HepG2 (cell line): ENCODE data around the gene KAZALD1. TPM values are rescaled to one million over a fixed set of nuclear protein-coding genes. Genes with fewer than 3 reads are reported as not detected.

ENCODE experiments used
- BRCA1 ChIP-seq: sonication (generic); formaldehyde crosslinking; IDR thresholded peaks from 2 replicates; pipeline ENCODE4 v1.4.0; 2020; ENCODE audit warnings: missing genetic modification reagents
- CC2D1A ChIP-seq: sonication (generic); formaldehyde crosslinking; IDR thresholded peaks from 2 replicates; pipeline ENCODE4 v1.8.1; 2023; ENCODE audit warnings: mild to moderate bottlenecking, missing genetic modification reagents
- FOXJ3 ChIP-seq: sonication (generic); formaldehyde crosslinking; IDR thresholded peaks from 2 replicates; pipeline ENCODE4 v1.4.0; 2020; ENCODE audit warnings: missing genetic modification reagents, mild to moderate bottlenecking, borderline replicate concordance
- FOXK1 ChIP-seq: sonication (generic); formaldehyde crosslinking; IDR thresholded peaks from 2 replicates; pipeline ENCODE4 v1.4.0; 2020; ENCODE audit warnings: low read depth, missing genetic modification reagents, borderline replicate concordance
- HNRNPUL1 ChIP-seq: fragments of 200-400 bp; formaldehyde crosslinking; IDR thresholded peaks from 2 replicates; pipeline ENCODE4 v1.6.1; 2017; ENCODE audit warnings: low read depth, mild to moderate bottlenecking, low read length, moderate library complexity
- HOMEZ ChIP-seq: IDR thresholded peaks from 2 replicates; pipeline ENCODE4 v1.6.1; 2016; ENCODE audit warnings: low read depth
- IRF2 ChIP-seq: IDR thresholded peaks from 2 replicates; pipeline ENCODE4 v1.6.1; 2018; ENCODE audit warnings: missing genetic modification reagents, missing compliant biosample characterization
- ISL2 ChIP-seq: sonication (generic); formaldehyde crosslinking; IDR thresholded peaks from 2 replicates; pipeline ENCODE4 v1.5.0; 2020; ENCODE audit warnings: missing genetic modification reagents
- KAT7 ChIP-seq: IDR thresholded peaks from 2 replicates; pipeline ENCODE4 v1.6.1; 2018; ENCODE audit warnings: borderline replicate concordance, missing compliant biosample characterization
- RFX5 ChIP-seq: IDR thresholded peaks from 2 replicates; pipeline ENCODE4 v1.6.1; 2011; ENCODE audit warnings: low read depth, low read length, improper control_type of control experiment
- RFXANK ChIP-seq: IDR thresholded peaks from 2 replicates; pipeline ENCODE4 v1.6.1; 2016
- TOPORS ChIP-seq: sonication (generic); formaldehyde crosslinking; IDR thresholded peaks from 2 replicates; pipeline ENCODE4 v1.8.0; 2023; ENCODE audit warnings: mild to moderate bottlenecking, missing genetic modification reagents
- U2AF1 ChIP-seq: fragments of 200-400 bp; formaldehyde crosslinking; optimal IDR thresholded peaks from 2 replicates; pipeline ENCODE3; 2017; ENCODE audit warnings: mild to moderate bottlenecking, low read depth, low read length
- YEATS2 ChIP-seq: sonication (generic); formaldehyde crosslinking; IDR thresholded peaks from 2 replicates; pipeline ENCODE4 v1.4.0; 2020; ENCODE audit warnings: missing genetic modification reagents, borderline replicate concordance
- ZMYM2 ChIP-seq: sonication (generic); formaldehyde crosslinking; IDR thresholded peaks from 2 replicates; pipeline ENCODE4 v1.8.0; 2022; ENCODE audit warnings: mild to moderate bottlenecking, missing genetic modification reagents
- ZNF557 ChIP-seq: sonication (generic); formaldehyde crosslinking; IDR thresholded peaks from 2 replicates; pipeline ENCODE4 v1.4.0; 2020; ENCODE audit warnings: missing genetic modification reagents
- ZNF569 ChIP-seq: sonication (generic); formaldehyde crosslinking; IDR thresholded peaks from 2 replicates; pipeline ENCODE4 v1.5.0; 2020; ENCODE audit warnings: mild to moderate bottlenecking, missing genetic modification reagents, moderate library complexity, borderline replicate concordance
- ZNF737 ChIP-seq: sonication (generic); formaldehyde crosslinking; IDR thresholded peaks from 2 replicates; pipeline ENCODE4 v1.5.0; 2020; ENCODE audit warnings: missing genetic modification reagents, mild to moderate bottlenecking, borderline replicate concordance
- ZNF781 ChIP-seq: sonication (generic); formaldehyde crosslinking; IDR thresholded peaks from 2 replicates; pipeline ENCODE4 v1.5.1; 2020; ENCODE audit warnings: borderline replicate concordance, mild to moderate bottlenecking, missing genetic modification reagents; ENCODE audit errors: not compliant biosample characterization
- ZNF83 ChIP-seq: sonication (generic); formaldehyde crosslinking; IDR thresholded peaks from 2 replicates; pipeline ENCODE4 v1.4.0; 2020; ENCODE audit warnings: missing genetic modification reagents, mild to moderate bottlenecking, borderline replicate concordance
- ZSCAN21 ChIP-seq: sonication (generic); formaldehyde crosslinking; IDR thresholded peaks from 2 replicates; pipeline ENCODE4 v1.8.0; 2022; ENCODE audit warnings: mild to moderate bottlenecking, missing genetic modification reagents, moderate library complexity, borderline replicate concordance
- ZZZ3 ChIP-seq: sonication (generic); formaldehyde crosslinking; IDR thresholded peaks from 2 replicates; pipeline ENCODE4 v1.4.0; 2020; ENCODE audit warnings: missing genetic modification reagents, mild to moderate bottlenecking, borderline replicate concordance
- polyA plus RNA-seq, 8 experiments: library from polyadenylated mRNA; depleted of rRNA in 3 of 8; stranded (reverse) in 7 of 8; unstranded in 1 of 8; fragments of >200 nt; fragmentation: Illumina TruSeq in 4 of 8; extraction: Trizol in 4 of 8; gene quantifications; 2 replicates each; pipeline versions ENCODE4 v1.2.1 to v1.2.3, GENCODE V29; 2011 to 2016; ENCODE audit warnings: low read depth in 4 of 8, missing spikeins in 1 of 8, mixed read lengths in 1 of 8; ENCODE audit not compliant: insufficient read depth in 1 of 8
- total RNA-seq, 5 experiments: library from RNA; depleted of rRNA; stranded (reverse); fragments of >200 nt; fragmentation: Illumina TruSeq; extraction: Trizol; gene quantifications; 2 replicates each; pipeline ENCODE4 v1.2.3, GENCODE V29; 2016; ENCODE audit warnings: low read depth in 1 of 5
- TF ChIP-seq, protein P1 (sequence below): sonication (generic); formaldehyde crosslinking; IDR thresholded peaks from 2 replicates; pipeline ENCODE4 v1.4.0; 2020; ENCODE audit warnings: mild to moderate bottlenecking, missing genetic modification reagents
- TF ChIP-seq, protein P2 (sequence below): fragments of 450-650 bp; IDR thresholded peaks from 2 replicates; pipeline ENCODE4 v1.6.1; 2017; ENCODE audit warnings: mild to moderate bottlenecking
- TF ChIP-seq, protein P3 (sequence below): sonication (generic); formaldehyde crosslinking; IDR thresholded peaks from 2 replicates; pipeline ENCODE4 v1.5.1; 2020; ENCODE audit warnings: missing genetic modification reagents, mild to moderate bottlenecking, borderline replicate concordance

The KAZALD1 gene
- total and polyA plus RNA-seq, 2 of the 13 experiments (the other 11 are each of a cell fraction or from before 2014, with no cell fraction given) = 16.7 to 27.7 TPM

- TF ChIP-seq, protein P1, sequence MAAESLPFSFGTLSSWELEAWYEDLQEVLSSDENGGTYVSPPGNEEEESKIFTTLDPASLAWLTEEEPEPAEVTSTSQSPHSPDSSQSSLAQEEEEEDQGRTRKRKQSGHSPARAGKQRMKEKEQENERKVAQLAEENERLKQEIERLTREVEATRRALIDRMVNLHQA (CRISPR knock-in tag) = no peak
- TF ChIP-seq BRCA1 (0 out of 2 replicates have a peak, but pooled peaks have one; percentile 57), RFXANK (peak; percentile 53; the same call in 1 of the 2 replicates), HNRNPUL1 (no peak), YEATS2 (CRISPR knock-in tag) (no peak), ZSCAN21 (CRISPR knock-in tag) (peak; percentile 97), RFX5 (peak; percentile 16; the same call in 1 of the 2 replicates), ZNF781 (CRISPR knock-in tag) (peak; percentile 39), ZZZ3 (CRISPR knock-in tag) (no peak; the same call in 1 of the 2 replicates), U2AF1 (no peak), ZNF83 (CRISPR knock-in tag) (no peak), ZMYM2 (CRISPR knock-in tag) (no peak), HOMEZ (CRISPR knock-in tag) (peak; percentile 37; the same call in 1 of the 2 replicates), FOXK1 (CRISPR knock-in tag) (peak; percentile 54; the same call in 1 of the 2 replicates), ZNF569 (CRISPR knock-in tag) (no peak), ZNF737 (no peak), ZNF557 (CRISPR knock-in tag) (no peak), IRF2 (peak; percentile 83), KAT7 (CRISPR knock-in tag) (peak; percentile 99), FOXJ3 (CRISPR knock-in tag) (no peak), ISL2 (CRISPR knock-in tag) (peak; percentile 71), CC2D1A (0 out of 2 replicates have a peak, but pooled peaks have one; percentile 29), TOPORS (CRISPR knock-in tag) (peak; percentile 50; the same call in 1 of the 2 replicates)
- TF ChIP-seq, protein P2, sequence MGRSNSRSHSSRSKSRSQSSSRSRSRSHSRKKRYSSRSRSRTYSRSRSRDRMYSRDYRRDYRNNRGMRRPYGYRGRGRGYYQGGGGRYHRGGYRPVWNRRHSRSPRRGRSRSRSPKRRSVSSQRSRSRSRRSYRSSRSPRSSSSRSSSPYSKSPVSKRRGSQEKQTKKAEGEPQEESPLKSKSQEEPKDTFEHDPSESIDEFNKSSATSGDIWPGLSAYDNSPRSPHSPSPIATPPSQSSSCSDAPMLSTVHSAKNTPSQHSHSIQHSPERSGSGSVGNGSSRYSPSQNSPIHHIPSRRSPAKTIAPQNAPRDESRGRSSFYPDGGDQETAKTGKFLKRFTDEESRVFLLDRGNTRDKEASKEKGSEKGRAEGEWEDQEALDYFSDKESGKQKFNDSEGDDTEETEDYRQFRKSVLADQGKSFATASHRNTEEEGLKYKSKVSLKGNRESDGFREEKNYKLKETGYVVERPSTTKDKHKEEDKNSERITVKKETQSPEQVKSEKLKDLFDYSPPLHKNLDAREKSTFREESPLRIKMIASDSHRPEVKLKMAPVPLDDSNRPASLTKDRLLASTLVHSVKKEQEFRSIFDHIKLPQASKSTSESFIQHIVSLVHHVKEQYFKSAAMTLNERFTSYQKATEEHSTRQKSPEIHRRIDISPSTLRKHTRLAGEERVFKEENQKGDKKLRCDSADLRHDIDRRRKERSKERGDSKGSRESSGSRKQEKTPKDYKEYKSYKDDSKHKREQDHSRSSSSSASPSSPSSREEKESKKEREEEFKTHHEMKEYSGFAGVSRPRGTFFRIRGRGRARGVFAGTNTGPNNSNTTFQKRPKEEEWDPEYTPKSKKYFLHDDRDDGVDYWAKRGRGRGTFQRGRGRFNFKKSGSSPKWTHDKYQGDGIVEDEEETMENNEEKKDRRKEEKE = no peak
- TF ChIP-seq, protein P3, sequence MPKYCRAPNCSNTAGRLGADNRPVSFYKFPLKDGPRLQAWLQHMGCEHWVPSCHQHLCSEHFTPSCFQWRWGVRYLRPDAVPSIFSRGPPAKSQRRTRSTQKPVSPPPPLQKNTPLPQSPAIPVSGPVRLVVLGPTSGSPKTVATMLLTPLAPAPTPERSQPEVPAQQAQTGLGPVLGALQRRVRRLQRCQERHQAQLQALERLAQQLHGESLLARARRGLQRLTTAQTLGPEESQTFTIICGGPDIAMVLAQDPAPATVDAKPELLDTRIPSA = no peak
These were observed 652 bp downstream of the KAZALD1 start (continued) for GRCh38 chr10:101062232-101063049.
